ENCODE data around the gene DUSP28. TPM values are rescaled to one million over a fixed set of nuclear protein-coding genes. Genes with fewer than 3 reads are reported as not detected.

DUSP28 gene
- total and polyA plus RNA-seq, 2 of the 13 experiments (the other 11 are each of a cell fraction or from before 2014, with no cell fraction given): 5.2 to 8.6 TPM

DNA sequence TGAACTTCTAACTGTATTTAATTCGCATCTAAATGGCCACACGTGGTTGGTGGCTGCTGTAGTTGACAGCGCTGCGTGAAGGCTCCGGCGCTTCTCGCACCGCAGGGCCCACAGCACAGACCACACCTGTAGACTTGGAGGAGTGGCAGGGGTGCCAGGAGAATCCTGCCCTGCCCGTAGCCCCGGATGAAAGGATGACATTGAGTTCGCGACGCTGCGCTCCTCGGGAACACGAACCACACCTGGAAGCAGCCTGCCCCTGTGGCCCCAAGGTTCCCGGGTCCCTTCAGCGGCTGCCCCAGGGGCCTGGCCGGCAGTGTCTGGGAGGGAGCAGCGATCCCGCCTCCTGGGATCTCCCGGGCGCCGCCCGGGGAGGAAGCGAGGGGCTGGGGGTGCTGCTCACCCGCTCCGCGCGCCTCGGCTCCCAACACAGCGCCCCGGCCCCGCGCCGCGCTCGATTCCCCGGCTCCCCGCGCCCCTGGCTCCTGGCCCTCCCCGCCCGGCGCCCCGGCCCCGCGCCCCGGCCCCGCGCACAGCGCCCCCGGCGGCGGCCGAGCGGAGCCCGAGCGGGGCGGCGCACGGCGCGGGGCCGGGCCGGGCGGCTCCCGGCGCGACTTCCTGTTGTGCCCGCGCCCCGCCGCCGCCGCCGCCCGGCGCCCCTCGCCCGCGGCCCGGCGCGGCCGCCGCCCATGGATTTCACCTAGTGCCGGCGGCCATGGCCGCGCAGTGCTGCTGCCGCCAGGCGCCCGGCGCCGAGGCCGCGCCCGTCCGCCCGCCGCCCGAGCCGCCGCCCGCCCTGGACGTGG lies 7.9 kb downstream of the DUSP28 start, which contains the start of gene RNPEPL1 (continued):
- TF ChIP-seq, protein P1, sequence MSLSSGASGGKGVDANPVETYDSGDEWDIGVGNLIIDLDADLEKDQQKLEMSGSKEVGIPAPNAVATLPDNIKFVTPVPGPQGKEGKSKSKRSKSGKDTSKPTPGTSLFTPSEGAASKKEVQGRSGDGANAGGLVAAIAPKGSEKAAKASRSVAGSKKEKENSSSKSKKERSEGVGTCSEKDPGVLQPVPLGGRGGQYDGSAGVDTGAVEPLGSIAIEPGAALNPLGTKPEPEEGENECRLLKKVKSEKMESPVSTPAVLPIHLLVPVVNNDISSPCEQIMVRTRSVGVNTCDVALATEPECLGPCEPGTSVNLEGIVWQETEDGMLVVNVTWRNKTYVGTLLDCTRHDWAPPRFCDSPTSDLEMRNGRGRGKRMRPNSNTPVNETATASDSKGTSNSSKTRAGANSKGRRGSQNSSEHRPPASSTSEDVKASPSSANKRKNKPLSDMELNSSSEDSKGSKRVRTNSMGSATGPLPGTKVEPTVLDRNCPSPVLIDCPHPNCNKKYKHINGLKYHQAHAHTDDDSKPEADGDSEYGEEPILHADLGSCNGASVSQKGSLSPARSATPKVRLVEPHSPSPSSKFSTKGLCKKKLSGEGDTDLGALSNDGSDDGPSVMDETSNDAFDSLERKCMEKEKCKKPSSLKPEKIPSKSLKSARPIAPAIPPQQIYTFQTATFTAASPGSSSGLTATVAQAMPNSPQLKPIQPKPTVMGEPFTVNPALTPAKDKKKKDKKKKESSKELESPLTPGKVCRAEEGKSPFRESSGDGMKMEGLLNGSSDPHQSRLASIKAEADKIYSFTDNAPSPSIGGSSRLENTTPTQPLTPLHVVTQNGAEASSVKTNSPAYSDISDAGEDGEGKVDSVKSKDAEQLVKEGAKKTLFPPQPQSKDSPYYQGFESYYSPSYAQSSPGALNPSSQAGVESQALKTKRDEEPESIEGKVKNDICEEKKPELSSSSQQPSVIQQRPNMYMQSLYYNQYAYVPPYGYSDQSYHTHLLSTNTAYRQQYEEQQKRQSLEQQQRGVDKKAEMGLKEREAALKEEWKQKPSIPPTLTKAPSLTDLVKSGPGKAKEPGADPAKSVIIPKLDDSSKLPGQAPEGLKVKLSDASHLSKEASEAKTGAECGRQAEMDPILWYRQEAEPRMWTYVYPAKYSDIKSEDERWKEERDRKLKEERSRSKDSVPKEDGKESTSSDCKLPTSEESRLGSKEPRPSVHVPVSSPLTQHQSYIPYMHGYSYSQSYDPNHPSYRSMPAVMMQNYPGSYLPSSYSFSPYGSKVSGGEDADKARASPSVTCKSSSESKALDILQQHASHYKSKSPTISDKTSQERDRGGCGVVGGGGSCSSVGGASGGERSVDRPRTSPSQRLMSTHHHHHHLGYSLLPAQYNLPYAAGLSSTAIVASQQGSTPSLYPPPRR (CRISPR knock-in tag; IDR thresholded peaks at IDR 0.05; ENCODE audit: borderline replicate concordance): no peak
- TF ChIP-seq U2AF1 (optimal IDR thresholded peaks at IDR 0.05; ENCODE audit: low read depth, low read length): no peak
- no peak for TF ChIP-seq ZMYM3 (CRISPR knock-in tag; IDR thresholded peaks at IDR 0.05)
- TF ChIP-seq NR2F2 (IDR thresholded peaks at IDR 0.05; ENCODE audit: borderline replicate concordance, low read depth): peak; percentile 44; the same call in 1 of the 2 replicates
- TF ChIP-seq IRX3 (CRISPR knock-in tag; IDR thresholded peaks at IDR 0.05; ENCODE audit: borderline replicate concordance, low read depth): no peak
- TF ChIP-seq ETV5 (CRISPR knock-in tag; IDR thresholded peaks at IDR 0.05; ENCODE audit: borderline replicate concordance): no peak
- no peak for TF ChIP-seq GPN1 (CRISPR knock-in tag; IDR thresholded peaks at IDR 0.05; ENCODE audit: borderline replicate concordance)
- 0 out of 2 replicates have a peak, but pooled peaks have one; percentile 37 for TF ChIP-seq ARHGAP35 (CRISPR knock-in tag; IDR thresholded peaks at IDR 0.05; ENCODE audit: borderline replicate concordance)
- peak; percentile 83 for TF ChIP-seq ZNF274 (CRISPR knock-in tag; IDR thresholded peaks at IDR 0.05)
- TF ChIP-seq MAFK (conservative IDR thresholded peaks at IDR 0.05 in 1 of 2, IDR thresholded peaks at IDR 0.05 in 1 of 2; ENCODE audit: low read length in 2 of 2): no peak
- no peak for TF ChIP-seq U2AF2 (IDR thresholded peaks at IDR 0.05; ENCODE audit: low read depth, low read length)
- TF ChIP-seq PITX1 (CRISPR knock-in tag; IDR thresholded peaks at IDR 0.05): no peak
- no peak; the same call in 1 of the 2 replicates for TF ChIP-seq POGZ (CRISPR knock-in tag; IDR thresholded peaks at IDR 0.05)
- TF ChIP-seq, protein P2, sequence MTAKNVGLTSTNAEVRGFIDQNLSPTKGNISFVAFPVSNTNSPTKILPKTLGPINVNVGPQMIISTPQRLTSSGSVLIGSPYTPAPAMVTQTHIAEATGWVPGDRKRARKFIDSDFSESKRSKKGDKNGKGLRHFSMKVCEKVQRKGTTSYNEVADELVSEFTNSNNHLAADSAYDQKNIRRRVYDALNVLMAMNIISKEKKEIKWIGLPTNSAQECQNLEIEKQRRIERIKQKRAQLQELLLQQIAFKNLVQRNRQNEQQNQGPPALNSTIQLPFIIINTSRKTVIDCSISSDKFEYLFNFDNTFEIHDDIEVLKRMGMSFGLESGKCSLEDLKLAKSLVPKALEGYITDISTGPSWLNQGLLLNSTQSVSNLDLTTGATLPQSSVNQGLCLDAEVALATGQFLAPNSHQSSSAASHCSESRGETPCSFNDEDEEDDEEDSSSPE (CRISPR knock-in tag; IDR thresholded peaks at IDR 0.05): no peak
- no peak for TF ChIP-seq NR1H2 (CRISPR knock-in tag; IDR thresholded peaks at IDR 0.05; ENCODE audit: borderline replicate concordance, low read depth)
- no peak; the same call in 1 of the 2 replicates for TF ChIP-seq SP2 (CRISPR knock-in tag; IDR thresholded peaks at IDR 0.05)
- TF ChIP-seq, protein P3, sequence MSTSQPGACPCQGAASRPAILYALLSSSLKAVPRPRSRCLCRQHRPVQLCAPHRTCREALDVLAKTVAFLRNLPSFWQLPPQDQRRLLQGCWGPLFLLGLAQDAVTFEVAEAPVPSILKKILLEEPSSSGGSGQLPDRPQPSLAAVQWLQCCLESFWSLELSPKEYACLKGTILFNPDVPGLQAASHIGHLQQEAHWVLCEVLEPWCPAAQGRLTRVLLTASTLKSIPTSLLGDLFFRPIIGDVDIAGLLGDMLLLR (CRISPR knock-in tag; IDR thresholded peaks at IDR 0.05): no peak; the same call in 1 of the 2 replicates
- no peak for TF ChIP-seq ATF1 (CRISPR knock-in tag; IDR thresholded peaks at IDR 0.05)
- no peak for TF ChIP-seq FIP1L1 (IDR thresholded peaks at IDR 0.05; ENCODE audit: borderline replicate concordance, insufficient read depth, low read depth, low read length)
- TF ChIP-seq ZNF138 (CRISPR knock-in tag; IDR thresholded peaks at IDR 0.05; ENCODE audit: low read depth): no peak
- TF ChIP-seq, protein P4, sequence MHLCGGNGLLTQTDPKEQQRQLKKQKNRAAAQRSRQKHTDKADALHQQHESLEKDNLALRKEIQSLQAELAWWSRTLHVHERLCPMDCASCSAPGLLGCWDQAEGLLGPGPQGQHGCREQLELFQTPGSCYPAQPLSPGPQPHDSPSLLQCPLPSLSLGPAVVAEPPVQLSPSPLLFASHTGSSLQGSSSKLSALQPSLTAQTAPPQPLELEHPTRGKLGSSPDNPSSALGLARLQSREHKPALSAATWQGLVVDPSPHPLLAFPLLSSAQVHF (CRISPR knock-in tag; IDR thresholded peaks at IDR 0.05): no peak
- TF ChIP-seq ZNF225 (CRISPR knock-in tag; IDR thresholded peaks at IDR 0.05): peak; percentile 46; the same call in 1 of the 2 replicates
- no peak for TF ChIP-seq HOXD1 (CRISPR knock-in tag; IDR thresholded peaks at IDR 0.05)
